ENCODE measurements around the gene POLR3H.

Gene POLR3H

DNA sequence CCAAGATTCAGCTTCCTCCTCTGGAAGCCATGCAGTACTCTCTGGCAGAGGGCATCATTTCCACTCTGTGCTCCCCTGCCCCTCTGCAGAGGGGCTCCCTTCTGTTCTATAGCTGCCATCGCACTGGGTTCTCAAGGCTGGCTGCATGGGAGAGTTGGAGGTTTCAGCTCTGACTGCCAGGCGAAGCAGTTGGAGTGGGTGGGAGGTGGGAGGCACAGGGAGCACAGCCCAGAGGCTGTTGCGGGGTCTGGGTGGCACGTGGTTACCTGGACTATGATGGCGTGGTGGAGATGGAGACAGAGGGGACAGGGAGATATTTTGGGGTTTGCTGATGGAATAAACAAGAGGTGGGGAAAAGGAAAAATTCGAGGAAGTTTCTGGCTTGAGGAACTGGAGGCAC, 40.6 kb upstream of the POLR3H start:
- H3K36me3 Mint-ChIP-seq (ENCODE audit: low read depth): no peaks in the 10 kb centered on the region
- no peak for DNase-seq
- TF ChIP-seq, protein P1, sequence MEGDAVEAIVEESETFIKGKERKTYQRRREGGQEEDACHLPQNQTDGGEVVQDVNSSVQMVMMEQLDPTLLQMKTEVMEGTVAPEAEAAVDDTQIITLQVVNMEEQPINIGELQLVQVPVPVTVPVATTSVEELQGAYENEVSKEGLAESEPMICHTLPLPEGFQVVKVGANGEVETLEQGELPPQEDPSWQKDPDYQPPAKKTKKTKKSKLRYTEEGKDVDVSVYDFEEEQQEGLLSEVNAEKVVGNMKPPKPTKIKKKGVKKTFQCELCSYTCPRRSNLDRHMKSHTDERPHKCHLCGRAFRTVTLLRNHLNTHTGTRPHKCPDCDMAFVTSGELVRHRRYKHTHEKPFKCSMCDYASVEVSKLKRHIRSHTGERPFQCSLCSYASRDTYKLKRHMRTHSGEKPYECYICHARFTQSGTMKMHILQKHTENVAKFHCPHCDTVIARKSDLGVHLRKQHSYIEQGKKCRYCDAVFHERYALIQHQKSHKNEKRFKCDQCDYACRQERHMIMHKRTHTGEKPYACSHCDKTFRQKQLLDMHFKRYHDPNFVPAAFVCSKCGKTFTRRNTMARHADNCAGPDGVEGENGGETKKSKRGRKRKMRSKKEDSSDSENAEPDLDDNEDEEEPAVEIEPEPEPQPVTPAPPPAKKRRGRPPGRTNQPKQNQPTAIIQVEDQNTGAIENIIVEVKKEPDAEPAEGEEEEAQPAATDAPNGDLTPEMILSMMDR (IDR thresholded peaks at IDR 0.05): no peak
- H3K4me3 Mint-ChIP-seq: no peak overlapping the region
- no peaks in the 10 kb centered on the region for H3K9me3 Mint-ChIP-seq
- peaks cover 31% of the 10 kb centered on the region for H3K4me1 Mint-ChIP-seq
- H3K27ac Mint-ChIP-seq: no peak overlapping the region
- no peaks in the 10 kb centered on the region for H3K27me3 Mint-ChIP-seq (ENCODE audit: low read depth, poor library complexity)

DNA sequence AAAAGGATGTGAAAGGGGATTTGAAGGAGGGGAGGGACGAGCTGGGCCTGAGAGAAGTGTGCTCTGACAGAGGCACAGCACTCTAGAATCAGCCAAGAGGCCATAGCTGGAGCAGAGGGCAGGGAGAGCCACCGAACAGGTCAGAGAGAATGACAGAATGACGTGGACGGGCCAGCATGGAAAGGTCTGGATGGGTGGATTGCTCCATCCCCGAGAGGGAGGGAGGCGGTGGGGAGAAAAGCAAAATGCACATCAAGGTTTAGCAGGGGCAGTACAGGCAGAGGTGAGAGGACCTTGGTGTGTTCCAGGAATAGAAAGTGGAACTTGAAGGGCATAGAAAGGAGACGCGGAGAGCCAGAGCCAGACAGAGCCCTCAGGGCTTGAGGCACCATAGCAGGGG, 38.4 kb upstream of the POLR3H start:
- Mint-ChIP-seq H3K9me3 (no peaks in the 10 kb centered on the region), H3K27ac (peak overlapping the region; percentile 52)

DNA sequence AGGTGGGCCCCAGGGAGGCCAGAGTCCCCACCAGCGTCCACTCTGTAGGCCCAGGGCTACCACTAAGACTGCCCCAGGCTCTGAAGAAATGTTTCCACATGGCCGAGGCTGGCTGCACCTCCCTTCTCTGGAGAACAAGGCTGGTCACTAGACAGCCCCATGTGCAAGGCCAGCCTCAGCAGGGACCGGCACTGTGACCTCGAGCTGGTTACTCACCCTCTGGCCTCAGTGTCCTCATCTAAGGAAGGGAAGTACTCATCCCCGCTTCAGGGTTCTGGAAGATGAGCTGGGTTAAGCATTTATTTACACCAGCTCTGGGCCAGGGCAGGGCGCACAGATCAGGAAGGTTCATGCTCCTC, 35.7 kb upstream of the POLR3H start:
- no peak overlapping the region for H3K4me3 Mint-ChIP-seq
- H3K36me3 Mint-ChIP-seq (ENCODE audit: low read depth): no peaks in the 10 kb centered on the region
- no peak overlapping the region for H3K27ac Mint-ChIP-seq
- H3K9me3 Mint-ChIP-seq: no peaks in the 10 kb centered on the region
- no peak for DNase-seq
- peaks cover 20% of the 10 kb centered on the region for H3K4me1 Mint-ChIP-seq
- no peaks in the 10 kb centered on the region for H3K27me3 Mint-ChIP-seq (ENCODE audit: low read depth, poor library complexity)
- TF ChIP-seq, protein P1 (IDR thresholded peaks at IDR 0.05): no peak

More for the DNA sequence above, 38.4 kb upstream of the POLR3H start:
- Mint-ChIP-seq H3K4me1 (peaks cover 11% of the 10 kb centered on the region), H3K27me3 (ENCODE audit: low read depth, poor library complexity) (no peaks in the 10 kb centered on the region), H3K36me3 (ENCODE audit: low read depth) (no peaks in the 10 kb centered on the region), H3K4me3 (no peak overlapping the region)
- TF ChIP-seq, protein P1 (IDR thresholded peaks at IDR 0.05): no peak
- DNase-seq: no peak

DNA sequence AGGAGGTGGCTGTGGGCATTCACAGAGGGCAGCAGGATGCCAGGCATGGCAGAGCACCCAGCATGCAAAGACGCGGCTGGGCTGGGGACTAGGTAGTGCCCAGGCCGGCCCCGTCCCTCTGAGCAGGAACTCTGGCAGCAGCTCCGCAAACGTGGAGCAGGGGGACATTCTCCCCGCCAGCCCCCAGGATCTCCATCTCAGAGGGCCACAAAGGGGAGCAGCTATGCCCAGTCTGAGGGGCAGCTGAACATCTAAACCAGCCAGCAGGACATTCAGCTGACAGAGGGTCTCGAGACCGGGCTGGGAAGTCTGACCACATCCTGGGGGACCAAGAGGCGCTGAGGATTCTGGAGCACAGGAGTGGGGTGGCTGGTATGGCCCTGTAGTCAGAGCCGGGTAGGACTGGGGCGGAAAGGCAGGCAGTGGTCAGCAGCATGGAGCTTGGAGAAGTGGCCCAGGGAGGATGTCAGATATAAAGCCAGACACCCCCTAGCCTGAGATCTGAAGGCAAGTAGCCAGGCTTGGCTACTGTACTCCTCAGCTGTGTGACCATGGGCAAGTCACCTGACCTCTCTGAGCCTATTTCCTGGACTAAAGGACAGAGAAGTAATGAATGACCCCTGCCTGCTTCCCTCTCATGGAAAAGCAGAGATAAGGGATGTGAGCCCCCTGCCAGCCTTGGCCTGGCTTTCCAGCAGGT, 35.2 kb upstream of the POLR3H start:
- TF ChIP-seq, protein P1 (IDR thresholded peaks at IDR 0.05): no peak
- Mint-ChIP-seq H3K4me3 (no peak overlapping the region), H3K9me3 (no peaks in the 10 kb centered on the region)

DNA sequence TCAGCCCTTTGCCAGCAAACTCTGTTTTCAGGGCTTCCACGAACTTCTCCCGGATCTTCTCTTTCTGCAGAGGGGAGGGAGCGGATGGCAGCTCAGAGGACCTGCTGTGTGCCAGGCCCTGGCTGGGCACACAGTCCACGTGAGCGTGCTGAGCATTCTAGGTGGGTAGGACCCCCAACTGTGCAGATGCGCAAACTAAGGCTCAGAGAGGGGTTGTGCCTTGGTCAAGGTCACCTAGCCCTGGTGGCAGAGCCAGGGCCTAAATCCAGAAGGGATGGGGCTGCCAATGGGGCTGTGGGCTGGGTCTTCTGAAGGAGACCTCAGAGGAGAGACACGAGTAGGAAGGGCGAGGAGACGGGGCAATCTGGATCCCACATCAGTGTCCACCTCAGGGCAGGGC, 34.5 kb upstream of the POLR3H start:
- TF ChIP-seq, protein P1 (IDR thresholded peaks at IDR 0.05): no peak
- H3K36me3 Mint-ChIP-seq (ENCODE audit: low read depth): no peaks in the 10 kb centered on the region
- peaks cover 11% of the 10 kb centered on the region for H3K4me1 Mint-ChIP-seq
- no peaks in the 10 kb centered on the region for H3K9me3 Mint-ChIP-seq
- H3K4me3 Mint-ChIP-seq: no peak overlapping the region
- H3K27ac Mint-ChIP-seq: no peak overlapping the region
- H3K27me3 Mint-ChIP-seq (ENCODE audit: low read depth, poor library complexity): no peaks in the 10 kb centered on the region
- DNase-seq: no peak

More for the DNA sequence above, 35.2 kb upstream of the POLR3H start:
- H3K27ac Mint-ChIP-seq: no peak overlapping the region
- no peak for DNase-seq
- no peaks in the 10 kb centered on the region for H3K36me3 Mint-ChIP-seq (ENCODE audit: low read depth)
- peaks cover 15% of the 10 kb centered on the region for H3K4me1 Mint-ChIP-seq
- no peaks in the 10 kb centered on the region for H3K27me3 Mint-ChIP-seq (ENCODE audit: low read depth, poor library complexity)

DNA sequence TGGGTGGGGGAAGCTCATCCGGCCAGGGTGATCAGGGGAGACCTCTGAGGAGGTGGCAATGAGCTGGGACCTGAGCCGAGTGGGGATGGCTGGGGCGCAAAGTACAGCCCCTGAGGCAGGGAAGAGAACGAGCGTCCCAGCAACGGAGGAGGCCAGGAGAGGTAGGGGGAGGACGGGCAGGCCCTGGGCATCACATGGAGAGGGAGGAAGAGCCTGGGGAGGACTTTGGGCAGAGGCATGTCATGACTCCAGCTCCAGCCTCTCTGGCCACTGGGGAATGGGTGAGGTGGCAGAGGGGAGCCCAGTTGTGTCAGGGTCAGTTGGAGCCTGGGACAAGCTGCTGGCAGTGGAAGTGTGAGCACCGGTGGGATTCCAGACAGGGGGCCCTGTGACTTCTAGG, 33.8 kb upstream of the POLR3H start:
- H3K27ac Mint-ChIP-seq: no peak overlapping the region

More for the DNA sequence above, 33.8 kb upstream of the POLR3H start:
- Mint-ChIP-seq H3K9me3 (no peaks in the 10 kb centered on the region), H3K27me3 (ENCODE audit: low read depth, poor library complexity) (no peaks in the 10 kb centered on the region), H3K36me3 (ENCODE audit: low read depth) (no peaks in the 10 kb centered on the region), H3K4me1 (peaks cover 16% of the 10 kb centered on the region), H3K4me3 (no peak overlapping the region)
- no peak for DNase-seq
- TF ChIP-seq, protein P1 (IDR thresholded peaks at IDR 0.05): no peak

All from nephron progenitor cell (in vitro differentiated cells).